Mucosa of stomach (tissue), 1 donor: Measurements from ENCODE around the gene TRAF3IP1.
"Not testable (repeated sequence)": the region's sequence is repeated elsewhere in the genome, so short reads cannot be mapped to it uniquely, and the experiment has no call there.

Source experiments
- H3K27me3 ChIP-seq: one replicate; pipeline ENCODE4 v1.7.0; 2013; ENCODE audit warnings: mild to moderate bottlenecking, low read length; ENCODE audit not compliant: control insufficient read depth, insufficient read depth
- H3K36me3 ChIP-seq: one replicate; pipeline ENCODE4 v1.7.0; 2013; ENCODE audit warnings: low read length; ENCODE audit not compliant: control insufficient read depth, insufficient read depth
- H3K4me1 ChIP-seq: one replicate; pipeline ENCODE4 v1.7.0; 2013; ENCODE audit warnings: mild to moderate bottlenecking, low read length; ENCODE audit not compliant: control insufficient read depth, insufficient read depth
- H3K4me3 ChIP-seq: one replicate; pipeline ENCODE4 v1.7.0; 2013; ENCODE audit warnings: low read length
- H3K9ac ChIP-seq: one replicate; pipeline ENCODE4 v1.7.0; 2013; ENCODE audit warnings: mild to moderate bottlenecking, low read length, moderate library complexity
- H3K9me3 ChIP-seq: one replicate; pipeline ENCODE4 v1.7.0; 2013; ENCODE audit warnings: mild to moderate bottlenecking, low read length, moderate library complexity; ENCODE audit not compliant: control insufficient read depth
- donor health status: Pancreatic carcinoma.

The TRAF3IP1 gene

DNA sequence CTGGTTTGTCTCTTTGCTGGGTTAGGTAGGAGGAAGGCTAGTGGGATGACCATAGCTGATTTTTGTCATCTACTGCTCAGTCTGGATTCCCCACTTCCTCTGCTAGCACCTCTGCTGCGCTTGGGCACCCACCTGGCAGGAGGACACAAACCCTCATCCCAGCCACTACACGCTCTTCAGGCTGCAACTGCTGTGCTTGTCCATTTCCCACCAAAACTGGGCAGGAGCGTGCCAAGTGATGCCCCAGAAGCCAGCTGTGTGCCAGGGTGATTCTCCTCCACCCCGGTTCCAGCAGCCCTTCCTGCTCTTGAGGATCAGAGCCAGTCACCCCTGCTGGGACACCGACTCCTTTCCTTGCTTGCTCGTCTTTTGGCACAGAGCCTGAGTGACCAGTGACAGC is 16.2 kb upstream of the TRAF3IP1 start:
- Histone ChIP-seq H3K27me3 (no peaks in the 10 kb centered on the region), H3K4me3 (no peak overlapping the region), H3K4me1 (peaks cover 40% of the 10 kb centered on the region), H3K9me3 (no peaks in the 10 kb centered on the region), H3K36me3 (no peaks in the 10 kb centered on the region), H3K9ac (no peak overlapping the region)

DNA sequence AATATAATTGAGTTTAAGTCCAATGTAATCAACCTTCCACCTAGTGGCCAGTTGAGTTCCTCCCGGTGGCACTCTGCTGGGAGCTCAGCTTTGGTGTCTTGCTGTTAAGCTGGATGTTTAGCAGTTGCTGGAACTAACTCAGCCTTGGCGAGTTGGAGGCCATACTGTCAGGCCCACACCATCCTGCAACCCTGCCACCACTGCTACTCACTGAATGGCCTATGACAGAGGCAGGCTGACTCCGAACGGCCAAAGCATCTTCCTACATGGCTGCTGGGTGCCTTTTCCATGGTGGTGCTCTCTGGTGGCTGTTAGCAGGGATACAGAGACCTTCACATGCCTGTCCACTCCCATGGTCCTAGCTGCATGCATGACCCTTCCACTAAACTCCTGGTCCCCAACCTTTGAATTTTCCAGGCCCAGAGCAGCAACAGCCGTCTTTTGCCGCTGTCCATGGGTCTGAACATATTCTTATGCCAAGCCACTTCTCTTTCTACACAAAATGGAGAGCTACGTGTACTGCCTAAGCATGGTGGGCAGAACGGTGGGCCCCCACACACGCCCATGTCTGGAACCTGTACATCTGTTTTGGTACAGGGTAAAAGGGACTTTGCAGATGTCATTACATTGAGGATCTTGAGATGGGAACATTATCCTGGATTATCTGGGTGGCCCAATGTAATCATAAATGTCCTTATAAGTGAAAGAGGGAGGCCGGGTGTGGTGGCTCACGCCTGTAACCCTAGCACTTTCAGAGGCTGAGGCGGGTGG is 15.0 kb upstream of the TRAF3IP1 start:
- Histone ChIP-seq H3K4me3 (no peak overlapping the region), H3K27me3 (no peaks in the 10 kb centered on the region), H3K9me3 (no peaks in the 10 kb centered on the region), H3K36me3 (no peaks in the 10 kb centered on the region), H3K9ac (no peak overlapping the region), H3K4me1 (peaks cover 28% of the 10 kb centered on the region)

DNA sequence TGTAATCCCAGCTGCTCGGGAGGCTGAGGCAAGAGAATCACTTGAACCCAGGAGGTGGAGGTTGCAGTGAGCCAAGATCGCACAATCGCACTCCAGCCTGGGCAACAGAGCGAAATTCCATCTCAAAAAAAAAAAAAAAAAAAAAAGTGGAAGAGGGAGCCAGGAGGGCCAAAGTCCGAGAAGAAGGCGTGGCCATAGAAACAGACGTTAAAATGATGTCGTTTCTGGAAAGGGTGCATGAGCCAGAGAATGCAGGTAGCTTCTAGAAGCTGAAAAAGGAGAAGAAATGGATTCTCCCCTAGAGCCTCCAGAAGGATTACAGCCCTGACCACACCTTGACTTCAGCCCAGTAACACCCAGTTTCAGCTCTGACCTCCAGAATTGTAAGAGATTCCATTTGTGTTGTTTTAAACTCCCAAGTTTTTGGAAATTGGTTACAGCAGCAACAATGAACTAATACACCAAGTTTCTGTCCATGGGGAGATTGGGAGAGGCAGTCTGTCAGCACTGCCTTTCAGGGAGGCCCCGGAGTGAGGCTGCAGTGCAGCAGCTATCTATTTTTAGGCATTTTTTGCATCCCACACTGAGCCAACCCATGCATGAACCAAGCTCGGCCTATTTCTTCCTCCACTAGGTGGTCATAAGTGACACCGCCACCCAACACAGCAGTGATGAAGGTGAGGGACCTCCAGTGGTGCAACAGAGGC is 14.2 kb upstream of the TRAF3IP1 start:
- H3K9me3 ChIP-seq = no peaks in the 10 kb centered on the region
- no peak overlapping the region for H3K9ac ChIP-seq
- H3K27me3 ChIP-seq = no peaks in the 10 kb centered on the region
- H3K36me3 ChIP-seq = no peaks in the 10 kb centered on the region
- H3K4me3 ChIP-seq = no peak overlapping the region
- peaks cover 20% of the 10 kb centered on the region for H3K4me1 ChIP-seq

DNA sequence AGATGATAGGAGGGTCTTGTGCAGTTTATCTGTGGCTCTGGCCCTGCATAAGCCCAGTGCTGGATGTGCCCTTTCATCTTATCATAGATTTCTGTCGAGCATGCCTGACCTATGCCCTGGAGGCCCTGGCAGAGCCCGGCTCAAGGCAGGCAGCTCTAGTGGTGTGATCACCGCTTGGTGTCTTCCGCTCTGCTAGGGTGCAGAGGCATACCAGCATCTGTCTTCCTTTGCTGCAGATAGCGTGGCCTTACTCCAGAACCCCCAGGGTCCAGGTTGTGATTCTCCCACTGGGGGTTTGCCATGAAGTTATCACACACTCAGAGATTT is 13.7 kb upstream of the TRAF3IP1 start:
- no peaks in the 10 kb centered on the region for H3K9me3 ChIP-seq
- no peak overlapping the region for H3K4me3 ChIP-seq
- H3K4me1 ChIP-seq = peaks cover 19% of the 10 kb centered on the region
- H3K36me3 ChIP-seq = no peaks in the 10 kb centered on the region
- H3K27me3 ChIP-seq = no peaks in the 10 kb centered on the region
- no peak overlapping the region for H3K9ac ChIP-seq

DNA sequence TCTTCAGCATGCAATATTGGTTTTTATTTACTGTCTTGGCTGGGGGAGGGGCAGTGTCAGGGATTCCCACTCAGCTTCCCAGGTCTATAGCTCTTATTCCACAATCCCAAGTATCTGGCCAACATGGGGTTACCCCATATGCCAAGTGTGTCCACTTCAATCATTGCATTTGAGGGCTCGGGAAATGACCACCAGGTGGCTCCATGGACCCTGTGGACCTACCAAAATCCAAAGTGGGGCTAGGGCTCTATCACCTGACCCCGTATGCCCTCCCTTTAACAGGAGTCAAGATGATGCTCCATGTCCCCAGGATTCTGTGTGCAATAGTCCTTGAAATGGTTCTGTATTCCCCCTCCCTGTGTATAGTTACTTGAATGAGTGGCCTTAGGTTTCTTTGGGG is 12.1 kb upstream of the TRAF3IP1 start:
- H3K9ac ChIP-seq = no peak overlapping the region
- no peaks in the 10 kb centered on the region for H3K9me3 ChIP-seq
- H3K36me3 ChIP-seq = no peaks in the 10 kb centered on the region
- H3K27me3 ChIP-seq = no peaks in the 10 kb centered on the region
- H3K4me1 ChIP-seq = peaks cover 19% of the 10 kb centered on the region
- no peak overlapping the region for H3K4me3 ChIP-seq

DNA sequence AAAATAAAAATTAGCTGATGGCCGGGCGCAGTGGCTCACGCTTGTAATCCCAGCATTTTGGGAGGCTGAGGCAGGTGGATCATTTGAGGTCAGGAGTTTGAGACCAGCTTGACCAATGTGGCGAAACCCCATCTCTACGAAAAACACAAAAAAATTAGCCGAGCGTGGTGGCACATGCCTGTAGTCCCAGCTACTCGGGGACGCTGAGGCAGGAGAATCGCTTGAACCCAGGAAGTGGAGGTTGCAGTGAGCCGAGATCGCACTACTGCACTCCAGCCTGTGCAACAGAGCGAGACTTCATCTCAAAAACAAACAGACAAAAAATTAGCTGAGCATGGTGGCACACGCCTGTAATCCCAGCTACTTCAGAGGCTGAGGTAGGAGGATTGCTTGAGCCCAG is 9.6 kb upstream of the TRAF3IP1 start:
- H3K4me1 ChIP-seq = peaks cover 11% of the 10 kb centered on the region
- H3K9me3 ChIP-seq, H3K36me3 ChIP-seq, H3K9ac ChIP-seq, H3K27me3 ChIP-seq, H3K4me3 ChIP-seq: not testable (repeated sequence)

DNA sequence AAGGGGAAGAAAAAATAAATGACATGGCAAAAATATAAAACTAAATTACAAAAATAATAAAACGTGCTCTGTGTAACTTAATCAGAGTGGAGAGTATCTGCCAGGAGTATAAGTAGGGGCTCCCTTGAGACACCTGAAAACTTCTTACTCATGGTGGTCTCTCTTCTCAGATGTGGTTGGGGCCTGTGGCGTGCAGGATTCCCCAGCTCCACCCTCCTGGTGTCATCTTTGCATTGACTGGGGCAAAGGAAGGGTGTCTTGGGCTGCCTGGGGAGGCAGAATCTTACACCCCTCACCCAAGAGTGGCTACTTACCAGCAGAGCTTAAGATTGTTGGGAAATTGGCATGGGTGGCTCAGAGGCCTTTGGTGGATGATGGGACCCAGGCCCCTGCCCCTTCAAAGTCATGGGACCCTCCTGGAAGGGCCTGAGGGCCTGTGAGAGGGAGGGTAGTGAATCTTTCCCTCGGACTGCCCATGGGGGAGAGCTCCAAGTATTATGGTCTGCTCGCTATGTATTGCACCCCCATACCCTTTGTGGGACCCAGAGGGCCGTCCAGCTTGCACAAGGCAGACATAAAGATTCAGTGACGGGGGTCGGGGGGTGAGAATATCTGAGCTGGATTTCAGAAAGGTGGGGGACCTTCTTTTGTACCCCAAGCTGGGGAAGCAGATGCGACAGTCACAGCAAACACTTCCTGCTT is 6.9 kb upstream of the TRAF3IP1 start:
- H3K9me3 ChIP-seq = no peaks in the 10 kb centered on the region
- no peak overlapping the region for H3K4me3 ChIP-seq
- H3K9ac ChIP-seq = no peak overlapping the region
- no peaks in the 10 kb centered on the region for H3K4me1 ChIP-seq
- no peaks in the 10 kb centered on the region for H3K36me3 ChIP-seq
- H3K27me3 ChIP-seq = no peaks in the 10 kb centered on the region

DNA sequence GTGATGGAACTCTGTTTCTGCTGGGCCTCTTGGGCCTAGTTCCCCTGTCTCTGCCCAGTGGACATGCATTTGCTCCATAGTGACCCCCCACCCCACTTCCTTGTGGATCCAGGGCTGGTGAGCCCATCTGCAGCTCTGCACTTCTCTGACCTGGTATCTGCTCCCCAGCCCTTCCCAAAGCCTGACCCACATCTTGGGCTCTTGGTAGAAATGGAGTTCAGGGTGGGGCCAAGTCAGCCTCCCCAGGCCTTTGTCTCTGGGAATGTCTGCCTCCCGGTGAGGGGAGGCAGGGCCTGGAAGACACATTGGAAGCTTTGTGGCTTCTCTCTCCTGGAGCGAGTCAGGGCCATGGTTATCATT is 6.3 kb upstream of the TRAF3IP1 start:
- H3K27me3 ChIP-seq = no peaks in the 10 kb centered on the region
- no peaks in the 10 kb centered on the region for H3K4me1 ChIP-seq
- no peaks in the 10 kb centered on the region for H3K9me3 ChIP-seq
- H3K9ac ChIP-seq = no peak overlapping the region
- no peaks in the 10 kb centered on the region for H3K36me3 ChIP-seq
- no peak overlapping the region for H3K4me3 ChIP-seq

DNA sequence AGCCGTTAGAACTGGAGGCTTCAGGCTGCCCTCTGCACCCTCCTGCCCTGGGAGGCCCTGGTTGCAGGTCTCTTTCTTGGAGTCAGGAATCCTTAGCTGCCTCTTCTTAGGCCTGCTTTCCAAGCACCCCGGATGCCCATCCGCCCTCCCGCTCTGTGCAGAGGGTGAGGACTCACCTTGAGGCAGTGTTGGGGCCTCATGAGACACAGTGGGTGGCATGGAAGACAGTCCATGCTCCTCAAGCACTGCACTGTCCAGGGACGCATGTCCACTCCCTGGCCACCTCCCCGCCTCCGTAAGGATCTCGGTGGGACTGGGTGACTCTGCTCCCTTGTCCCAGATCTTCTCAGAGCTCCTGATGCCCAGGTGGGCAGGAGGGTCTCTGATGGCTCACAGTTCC is 5.7 kb upstream of the TRAF3IP1 start:
- H3K4me1 ChIP-seq = no peaks in the 10 kb centered on the region
- H3K9me3 ChIP-seq = no peaks in the 10 kb centered on the region
- no peak overlapping the region for H3K9ac ChIP-seq
- H3K4me3 ChIP-seq = no peak overlapping the region
- H3K36me3 ChIP-seq = no peaks in the 10 kb centered on the region
- H3K27me3 ChIP-seq = no peaks in the 10 kb centered on the region

DNA sequence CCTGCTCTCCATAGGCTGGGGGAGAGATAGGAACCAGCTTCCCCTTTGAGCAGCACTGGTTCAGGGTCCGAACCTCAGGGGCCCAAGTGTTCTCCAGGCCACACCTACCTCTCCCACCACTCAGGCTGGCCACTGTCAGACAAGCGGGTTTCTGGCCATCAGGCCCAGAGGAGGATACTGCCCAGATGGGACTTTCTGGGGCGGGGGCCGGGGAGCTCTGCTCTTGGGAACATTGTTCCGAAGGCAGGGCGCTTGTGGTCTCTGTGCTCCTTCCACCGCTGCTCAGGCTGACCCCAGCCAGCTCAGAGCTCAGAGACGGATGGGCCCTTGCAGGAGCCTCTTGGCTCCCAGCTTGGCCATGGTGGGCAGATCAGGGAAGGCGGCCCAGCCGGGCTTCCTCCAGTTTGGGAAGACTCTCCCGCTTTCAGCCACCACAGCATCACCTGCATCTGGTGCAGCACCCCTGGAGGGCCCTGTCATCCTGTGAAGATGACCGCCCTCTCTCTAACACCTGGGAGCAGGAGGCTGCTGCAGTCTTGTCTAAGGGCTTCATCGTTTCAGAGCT is 5.2 kb upstream of the TRAF3IP1 start:
- H3K36me3 ChIP-seq = no peaks in the 10 kb centered on the region
- no peaks in the 10 kb centered on the region for H3K27me3 ChIP-seq
- no peak overlapping the region for H3K4me3 ChIP-seq
- no peak overlapping the region for H3K9ac ChIP-seq
- no peaks in the 10 kb centered on the region for H3K9me3 ChIP-seq
- no peaks in the 10 kb centered on the region for H3K4me1 ChIP-seq

DNA sequence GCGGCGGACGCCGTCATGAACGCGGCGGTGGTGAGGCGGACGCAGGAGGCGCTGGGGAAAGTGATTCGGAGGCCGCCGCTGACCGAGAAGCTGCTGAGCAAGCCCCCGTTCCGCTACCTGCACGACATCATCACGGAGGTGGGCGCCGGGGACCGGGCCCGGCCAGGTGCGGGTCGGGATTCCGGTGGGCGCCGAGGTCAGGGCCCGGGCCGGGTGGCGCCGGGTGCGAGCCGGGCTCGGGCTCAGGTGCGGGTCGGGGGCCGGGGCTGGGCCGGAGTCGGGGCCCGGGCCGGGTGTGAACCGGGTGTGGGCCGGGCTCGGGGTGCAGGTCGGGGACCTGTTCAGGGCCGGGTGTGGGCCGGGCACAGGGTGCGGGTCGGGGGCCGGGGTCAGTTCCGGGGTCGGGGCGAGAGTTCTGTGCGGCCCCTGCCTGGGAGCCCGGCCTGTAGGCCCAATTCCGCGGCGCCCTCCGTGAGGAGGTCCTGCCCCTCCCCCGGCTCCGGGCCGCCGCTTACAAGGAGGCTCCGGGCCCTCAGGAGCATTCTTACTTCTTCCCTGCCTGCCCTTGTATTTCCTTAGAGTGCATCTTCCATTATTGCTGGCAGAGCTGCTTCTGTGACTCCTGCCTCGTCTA is 447 bp downstream of the TRAF3IP1 start:
- Histone ChIP-seq H3K27me3 (no peaks in the 10 kb centered on the region), H3K4me1 (peaks cover 9% of the 10 kb centered on the region), H3K9me3 (no peaks in the 10 kb centered on the region), H3K4me3 (no peak overlapping the region), H3K36me3 (no peaks in the 10 kb centered on the region), H3K9ac (peak overlapping the region; percentile 59)

DNA sequence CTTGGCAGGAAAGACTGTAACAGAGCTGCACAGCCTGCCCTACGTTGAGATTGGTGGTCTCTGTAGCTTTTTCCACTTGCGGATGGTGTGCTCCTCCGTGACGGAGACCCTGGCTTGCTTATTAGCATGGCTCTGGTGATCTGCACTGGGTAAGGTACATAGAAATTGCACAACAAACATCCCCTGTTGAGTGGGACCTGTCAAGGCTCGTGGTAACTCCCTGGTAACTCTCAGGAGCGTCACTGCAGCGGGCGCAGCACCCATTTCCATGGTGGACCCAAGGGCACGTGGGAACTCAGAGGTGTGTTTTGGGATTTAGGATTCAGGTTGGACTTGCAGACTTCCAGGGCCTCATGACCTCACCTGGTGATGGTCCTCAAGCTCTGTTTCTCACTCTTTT is 1.1 kb downstream of the TRAF3IP1 start:
- Histone ChIP-seq H3K9ac (peak overlapping the region; percentile 59), H3K4me3 (no peak overlapping the region), H3K36me3 (no peaks in the 10 kb centered on the region), H3K27me3 (no peaks in the 10 kb centered on the region), H3K9me3 (no peaks in the 10 kb centered on the region), H3K4me1 (peaks cover 9% of the 10 kb centered on the region)
